ENCODE results near the gene OR7E24.

Gene OR7E24

GRCh38 chr19:9250630-9251029 is at the start of gene OR7E24:
Gene OR7E24, plus strand, starts transcription at chr19:9250930. Its CDS starts 114 bp downstream, at chr19:9251044.
- no peak for DNase-seq (ENCODE audit: low read depth in 1 of 2, low spot score in 1 of 2)

GRCh38 chr19:9205501-9206113 is 45.1 kb upstream of the OR7E24 start:
- peak; percentile 29 to 42 for DNase-seq (ENCODE audit: low read depth in 1 of 2, low spot score in 1 of 2)

- DNase-seq (ENCODE audit: low read depth in 1 of 2, low spot score in 1 of 2) = no peak
Measured at GRCh38 chr19:9219489-9219888, 31.2 kb upstream of the OR7E24 start, which contains the start of gene OR7D4. Gene OR7D4, minus strand, starts transcription at chr19:9219589. Its CDS starts 4,752 bp downstream, at chr19:9214837.

- no peak for DNase-seq (ENCODE audit: low read depth in 1 of 2, low spot score in 1 of 2)
Measured at GRCh38 chr19:9251236-9251635, 506 bp downstream of the OR7E24 start.

GRCh38 chr19:9283485-9283884 is 32.8 kb downstream of the OR7E24 start:
- peak in 1 of 2 donors; percentile 1 for DNase-seq (ENCODE audit: low read depth in 1 of 2, low spot score in 1 of 2)

GRCh38 chr19:9289231-9289884 is 38.6 kb downstream of the OR7E24 start:
- no peak for DNase-seq (ENCODE audit: low read depth in 1 of 2, low spot score in 1 of 2)

GRCh38 chr19:9295411-9295849 is 44.7 kb downstream of the OR7E24 start:
- no peak for DNase-seq (ENCODE audit: low read depth in 1 of 2, low spot score in 1 of 2)

GRCh38 chr19:9296336-9296735 is 45.6 kb downstream of the OR7E24 start:
- no peak for DNase-seq (ENCODE audit: low read depth in 1 of 2, low spot score in 1 of 2)

Measured in activated T-helper 1 cell treated with anti-CD3 and anti-CD28 coated beads, Interleukin-2, amount 50 U/mL, for 16 hours (primary cell).